ENCODE measurements around the gene H3-3A.

The H3-3A gene

GRCh38 chr1:226066415-226067078 is 4.0 kb downstream of the H3-3A start:
- no peak for DNase-seq (ENCODE audit: extremely low read depth, low read depth)
- no peak for TF ChIP-seq CTCF (IDR thresholded peaks at IDR 0.05; ENCODE audit: low read depth, low read length, missing control alignments)
- no peak overlapping the region for H3K4me3 ChIP-seq (replicated peaks; ENCODE audit: low read depth, low read length)

- no peak for DNase-seq (ENCODE audit: extremely low read depth, low read depth)
- H3K4me3 ChIP-seq (replicated peaks; ENCODE audit: low read depth, low read length), result no peak overlapping the region
- TF ChIP-seq CTCF (IDR thresholded peaks at IDR 0.05; ENCODE audit: low read depth, low read length, missing control alignments), result no peak
These were observed 7.4 kb downstream of the H3-3A start for GRCh38 chr1:226069811-226070489.

GRCh38 chr1:226072347-226072746 is 9.8 kb downstream of the H3-3A start:
- no peak for TF ChIP-seq CTCF (IDR thresholded peaks at IDR 0.05; ENCODE audit: low read depth, low read length, missing control alignments)
- no peak overlapping the region for H3K4me3 ChIP-seq (replicated peaks; ENCODE audit: low read depth, low read length)
- no peak for DNase-seq (ENCODE audit: extremely low read depth, low read depth)

- no peak for TF ChIP-seq CTCF (IDR thresholded peaks at IDR 0.05; ENCODE audit: low read depth, low read length, missing control alignments)
- DNase-seq (ENCODE audit: extremely low read depth, low read depth), result no peak
- no peak overlapping the region for H3K4me3 ChIP-seq (replicated peaks; ENCODE audit: low read depth, low read length)
These were observed 10.9 kb downstream of the H3-3A start for GRCh38 chr1:226073184-226073950.

- TF ChIP-seq CTCF (IDR thresholded peaks at IDR 0.05; ENCODE audit: low read depth, low read length, missing control alignments), result no peak
- no peak for DNase-seq (ENCODE audit: extremely low read depth, low read depth)
- H3K4me3 ChIP-seq (replicated peaks; ENCODE audit: low read depth, low read length), result no peak overlapping the region
These were observed 11.5 kb downstream of the H3-3A start for GRCh38 chr1:226074046-226074445.

- no peak for TF ChIP-seq CTCF (IDR thresholded peaks at IDR 0.05; ENCODE audit: low read depth, low read length, missing control alignments)
- DNase-seq (ENCODE audit: extremely low read depth, low read depth), result no peak
- no peak overlapping the region for H3K4me3 ChIP-seq (replicated peaks; ENCODE audit: low read depth, low read length)
These were observed 13.9 kb downstream of the H3-3A start for GRCh38 chr1:226076378-226076777.

Measured in HFF-Myc (cell line).